ENCODE results near the gene DCDC2C. TPM values are rescaled to one million over a fixed set of nuclear protein-coding genes. Genes with fewer than 3 reads are reported as not detected.

DCDC2C gene
- total RNA-seq = not detected
- polyA plus RNA-seq (2013, experiment 1 of 2) = not detected
- not detected for polyA plus RNA-seq (2013, experiment 2 of 2)
- long read RNA-seq, experiment 1 = 0 reads
- long read RNA-seq, experiment 2 = 0 reads
- long read RNA-seq, experiment 3 = 0 reads
- long read RNA-seq, experiment 4 = 0 reads

DNA sequence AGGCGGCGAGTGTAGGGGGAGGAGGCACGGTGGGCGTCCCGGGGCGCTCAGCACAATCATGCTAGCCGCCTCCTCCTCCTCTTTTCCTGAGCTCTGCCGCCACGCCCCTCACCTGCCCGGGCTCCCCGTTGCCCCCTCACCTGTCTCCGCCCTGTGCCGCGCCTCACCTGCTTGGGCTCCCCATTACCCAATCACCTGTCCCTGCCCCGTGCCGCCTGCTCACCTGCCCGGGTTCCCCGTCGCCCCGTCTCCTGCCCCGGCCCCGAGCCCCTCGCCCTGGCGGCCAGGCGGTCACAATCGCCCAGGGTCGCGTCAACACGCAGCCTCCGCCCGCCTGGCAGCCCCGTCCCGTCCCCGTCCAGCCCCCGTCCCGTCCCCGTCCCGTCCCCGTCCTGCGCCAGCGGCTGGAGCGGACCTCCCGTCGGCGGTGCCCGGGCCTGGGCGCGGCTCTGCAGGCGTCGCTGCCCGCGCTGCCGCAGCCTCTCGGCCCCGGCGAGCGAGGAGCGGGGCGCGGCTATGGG is at the start of gene DCDC2C:
DCDC2C (plus strand) TSS at position 340 of the 521 bp plus-strand sequence; CDS start at position 517, 177 bp downstream.
- Histone ChIP-seq H3K27ac (ENCODE audit: low read depth, low read length) (no peak within 1 kb of the TSS), H3K9me3 (ENCODE audit: control insufficient read depth, low read length) (no peaks in the 10 kb centered on the region), H3K4me1 (ENCODE audit: control insufficient read depth, insufficient read depth, low read length) (no peaks in the 10 kb centered on the region), H3K4me3 (ENCODE audit: low read length) (no peak within 1 kb of the TSS), H3K36me3 (ENCODE audit: control insufficient read depth, insufficient read depth, low read length) (no peaks in the 10 kb centered on the region), H3K27me3 (ENCODE audit: control insufficient read depth, insufficient read depth, low read length, poor library complexity, severe bottlenecking) (peaks cover 44% of the 10 kb centered on the region), H3K9ac (ENCODE audit: extremely low read depth, low read length, poor library complexity, severe bottlenecking) (no peak within 1 kb of the TSS)
- no peak for DNase-seq
- H3K9me3 Mint-ChIP-seq = peaks cover 7% of the 10 kb centered on the region
- H3K4me1 Mint-ChIP-seq = peaks cover 7% of the 10 kb centered on the region
- H3K4me3 Mint-ChIP-seq = peak within 1 kb of the TSS; percentile 50
- WGBS, 2 experiments (ENCODE audit: insufficient coverage in 1 of 2, insufficient read length in 1 of 2) = 22 to 49% methylated on average over 11 to 60 of the region's 60 CpGs
- H3K27ac Mint-ChIP-seq = no peak within 1 kb of the TSS
- no peak for TF ChIP-seq CTCF (conservative IDR thresholded peaks at IDR 0.05)
- peaks cover 58% of the 10 kb centered on the region for H3K27me3 Mint-ChIP-seq (ENCODE audit: insufficient read depth)
- H3K36me3 Mint-ChIP-seq (ENCODE audit: low read depth) = no peaks in the 10 kb centered on the region

- Mint-ChIP-seq H3K27me3 (ENCODE audit: insufficient read depth) (peaks cover 27% of the 10 kb centered on the region), H3K4me3 (no peak overlapping the region), H3K36me3 (ENCODE audit: low read depth) (no peaks in the 10 kb centered on the region), H3K9me3 (no peaks in the 10 kb centered on the region), H3K27ac (no peak overlapping the region), H3K4me1 (peaks cover 19% of the 10 kb centered on the region)
- no peak overlapping the region for H3K4me3 ChIP-seq (ENCODE audit: low read length)
- WGBS, 2 experiments (ENCODE audit: insufficient coverage in 1 of 2, insufficient read length in 1 of 2) = 86 to 95% methylated on average over 8 to 10 of the region's 10 CpGs
- DNase-seq = no peak
- no peak overlapping the region for H3K9ac ChIP-seq (ENCODE audit: extremely low read depth, low read length, poor library complexity, severe bottlenecking)
- H3K27me3 ChIP-seq (ENCODE audit: control insufficient read depth, insufficient read depth, low read length, poor library complexity, severe bottlenecking) = peaks cover 8% of the 10 kb centered on the region
- no peak for TF ChIP-seq CTCF (conservative IDR thresholded peaks at IDR 0.05)
- no peaks in the 10 kb centered on the region for H3K9me3 ChIP-seq (ENCODE audit: control insufficient read depth, low read length)
- no peak overlapping the region for H3K27ac ChIP-seq (ENCODE audit: low read depth, low read length)
- H3K36me3 ChIP-seq (ENCODE audit: control insufficient read depth, insufficient read depth, low read length) = no peaks in the 10 kb centered on the region
- H3K4me1 ChIP-seq (ENCODE audit: control insufficient read depth, insufficient read depth, low read length) = peaks cover 14% of the 10 kb centered on the region
Observed at GRCh38 chr2:3654011-3654410, 49.4 kb upstream of the DCDC2C start.

DNA sequence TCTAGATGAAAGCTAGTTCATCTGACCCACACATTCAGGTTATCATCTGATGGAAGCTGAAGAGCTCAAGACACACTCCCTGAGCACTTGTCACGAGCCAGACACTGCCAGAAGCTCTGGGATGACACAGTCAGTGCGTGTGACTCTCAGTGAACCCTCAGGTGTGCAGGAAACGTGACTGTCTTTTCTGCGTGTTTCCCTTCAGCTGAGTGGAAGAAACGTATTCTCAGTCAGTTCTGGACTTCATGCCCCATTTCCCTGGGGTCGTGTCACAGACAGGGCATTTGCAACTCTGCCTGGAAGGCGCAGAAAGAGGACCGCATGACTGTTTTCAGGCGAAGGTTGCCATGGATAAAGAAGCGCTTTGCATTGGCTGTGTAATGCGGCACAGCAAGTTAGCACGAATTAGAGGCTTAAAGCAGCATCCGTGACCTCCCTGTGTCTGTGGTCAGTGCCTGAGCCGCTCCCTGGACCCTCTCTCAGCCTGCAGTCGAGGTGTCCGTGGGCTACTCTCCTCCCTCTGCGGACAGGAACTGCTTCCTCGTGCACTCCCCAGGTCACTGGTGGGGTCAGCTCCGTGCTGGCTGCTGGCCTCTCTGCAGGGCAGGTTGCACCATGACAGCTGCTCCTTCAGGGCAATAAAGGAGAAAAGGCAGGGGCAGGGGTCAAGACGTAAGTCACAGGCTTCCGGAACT is 48.7 kb upstream of the DCDC2C start:
- peaks cover 8% of the 10 kb centered on the region for H3K27me3 ChIP-seq (ENCODE audit: control insufficient read depth, insufficient read depth, low read length, poor library complexity, severe bottlenecking)
- no peaks in the 10 kb centered on the region for H3K9me3 ChIP-seq (ENCODE audit: control insufficient read depth, low read length)
- H3K4me3 ChIP-seq (ENCODE audit: low read length) = no peak overlapping the region
- H3K36me3 Mint-ChIP-seq (ENCODE audit: low read depth) = no peaks in the 10 kb centered on the region
- H3K4me3 Mint-ChIP-seq = no peak overlapping the region
- H3K9me3 Mint-ChIP-seq = no peaks in the 10 kb centered on the region
- no peak overlapping the region for H3K27ac ChIP-seq (ENCODE audit: low read depth, low read length)
- no peak for DNase-seq
- 86 to 90% methylated on average over 18 to 21 of the region's 21 CpGs for WGBS, 2 experiments (ENCODE audit: insufficient coverage in 1 of 2, insufficient read length in 1 of 2)
- no peak for TF ChIP-seq CTCF (conservative IDR thresholded peaks at IDR 0.05)
- H3K27ac Mint-ChIP-seq = no peak overlapping the region
- H3K4me1 Mint-ChIP-seq = peaks cover 26% of the 10 kb centered on the region
- peaks cover 27% of the 10 kb centered on the region for H3K27me3 Mint-ChIP-seq (ENCODE audit: insufficient read depth)
- no peak overlapping the region for H3K9ac ChIP-seq (ENCODE audit: extremely low read depth, low read length, poor library complexity, severe bottlenecking)
- H3K36me3 ChIP-seq (ENCODE audit: control insufficient read depth, insufficient read depth, low read length) = no peaks in the 10 kb centered on the region
- peaks cover 14% of the 10 kb centered on the region for H3K4me1 ChIP-seq (ENCODE audit: control insufficient read depth, insufficient read depth, low read length)
